ENCODE data around the gene MTUS2. TPM values are rescaled to one million over a fixed set of nuclear protein-coding genes. Genes with fewer than 3 reads are reported as not detected.

The MTUS2 gene
- total and polyA plus RNA-seq, 8 donors, result 0.12 to 28.1 (median 3.5) TPM; not detected in 1

DNA sequence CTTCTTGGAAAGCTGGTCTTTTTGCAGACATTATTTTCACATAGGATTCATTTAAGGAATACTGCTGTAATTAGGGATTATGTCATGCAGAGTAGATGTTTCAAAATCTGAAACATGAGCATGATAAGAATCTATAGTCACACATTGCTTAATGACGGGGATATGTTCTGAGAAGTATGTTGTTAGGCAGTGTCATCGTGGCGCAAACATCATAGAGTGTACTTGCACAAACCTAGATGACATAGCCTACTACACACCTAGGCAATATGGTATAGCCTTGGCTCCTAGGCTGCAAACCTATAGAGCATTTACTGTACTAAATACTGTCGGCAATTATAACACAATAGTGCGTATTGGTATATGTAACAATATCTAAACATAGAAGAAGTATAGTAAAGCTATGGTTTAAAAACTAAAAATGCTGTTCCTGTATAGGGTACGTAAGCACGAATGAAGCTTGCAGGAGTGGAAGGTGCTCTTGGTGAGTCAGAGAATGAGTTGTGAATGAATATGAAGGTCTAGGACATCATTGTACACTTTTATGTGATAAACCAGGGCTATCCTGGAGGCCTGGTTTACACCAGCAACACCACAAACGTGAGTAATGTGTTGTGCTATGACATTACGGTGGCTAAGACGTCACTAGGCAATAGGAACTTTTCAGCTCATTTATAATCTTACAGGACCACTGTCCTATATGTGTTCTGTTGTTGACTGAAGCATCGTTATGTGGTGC, 283.1 kb downstream of the MTUS2 start:
- WGBS, 5 donors, result 67 to 71% (median 69%) methylated on average over 11 of the region's 11 CpGs
- H3K4me1 ChIP-seq, result peaks cover 0 to 1% (median 0%) of the 10 kb centered on the region in 4 donors
- no peak overlapping the region for H3K4me3 ChIP-seq
- no peak for TF ChIP-seq EP300 (IDR thresholded peaks at IDR 0.05)
- no peak for TF ChIP-seq POLR2A (IDR thresholded peaks at IDR 0.05)
- TF ChIP-seq CTCF (IDR thresholded peaks at IDR 0.05), result no peak
- no peak for TF ChIP-seq POLR2AphosphoS5 (IDR thresholded peaks at IDR 0.05)
- H3K27ac ChIP-seq, result no peak overlapping the region
- no peaks in the 10 kb centered on the region for H3K36me3 ChIP-seq
- DNase-seq, result no peak
- H3K9me3 ChIP-seq, result no peaks in the 10 kb centered on the region
- intact Hi-C loops (cut with DNase I; ENCODE audit: low total_unique reads), result no loop called here
- H3K27me3 ChIP-seq, result peaks cover 0 to 5% (median 0%) of the 10 kb centered on the region in 3 donors

DNA sequence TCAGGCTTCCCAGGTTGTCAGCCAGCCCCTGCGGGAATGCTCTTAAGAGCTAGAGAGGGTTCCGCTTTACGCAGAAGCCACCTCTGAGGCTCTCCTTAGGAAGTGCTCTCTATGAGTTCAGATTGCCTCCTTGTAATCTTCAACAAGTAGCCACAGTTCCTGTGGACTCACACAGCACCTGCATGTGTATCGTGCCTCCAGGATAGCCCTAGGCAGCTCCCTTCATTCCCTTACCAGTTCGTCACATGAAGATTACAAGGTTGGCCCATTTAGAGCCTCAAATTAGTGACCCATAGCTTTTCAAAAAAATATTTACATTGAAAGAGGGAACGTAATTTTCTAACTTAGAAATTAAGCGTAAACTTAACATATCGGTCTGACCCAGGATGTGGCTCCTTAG, 284.3 kb downstream of the MTUS2 start:
- H3K9me3 ChIP-seq, result no peaks in the 10 kb centered on the region
- H3K27ac ChIP-seq, result no peak overlapping the region
- intact Hi-C loops (cut with DNase I; ENCODE audit: low total_unique reads), result no loop called here
- H3K27me3 ChIP-seq, result peaks cover 0 to 5% (median 0%) of the 10 kb centered on the region in 3 donors
- no peak for DNase-seq
- no peak for TF ChIP-seq POLR2AphosphoS5 (IDR thresholded peaks at IDR 0.05)
- TF ChIP-seq EP300 (IDR thresholded peaks at IDR 0.05), result no peak
- no peak for TF ChIP-seq POLR2A (IDR thresholded peaks at IDR 0.05)
- no peak for TF ChIP-seq CTCF (IDR thresholded peaks at IDR 0.05)
- H3K4me1 ChIP-seq, result peaks cover 0 to 4% (median 0%) of the 10 kb centered on the region in 4 donors
- no peak overlapping the region for H3K4me3 ChIP-seq
- H3K36me3 ChIP-seq, result no peaks in the 10 kb centered on the region
- WGBS, 5 donors, result 77 to 84% (median 82%) methylated on average over 5 to 8 of the region's 8 CpGs

DNA sequence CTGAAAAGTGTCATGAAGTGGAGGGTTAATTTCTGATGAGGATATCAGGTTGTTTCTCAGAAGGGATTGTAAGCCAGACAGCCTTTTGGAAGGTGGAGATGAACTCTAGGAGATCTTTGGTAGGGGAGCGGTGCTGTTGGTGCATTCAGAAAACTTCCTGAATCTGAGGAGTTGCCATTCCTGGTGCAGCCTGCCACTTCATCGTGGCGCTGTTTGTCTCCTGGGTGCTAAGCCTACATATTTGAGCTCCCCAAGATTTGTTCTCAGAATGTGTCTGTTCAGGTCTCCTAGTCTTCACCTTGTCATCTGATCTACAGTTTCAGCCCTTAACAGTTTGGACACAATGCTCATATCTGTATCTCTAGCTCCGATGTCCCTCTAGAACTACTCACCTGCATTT, 285.6 kb downstream of the MTUS2 start:
- DNase-seq, result no peak
- Histone ChIP-seq H3K27me3 (peaks cover 0 to 5% (median 0%) of the 10 kb centered on the region in 3 donors), H3K36me3 (no peaks in the 10 kb centered on the region), H3K9me3 (no peaks in the 10 kb centered on the region), H3K4me3 (no peak overlapping the region), H3K4me1 (peaks cover 0 to 4% (median 0%) of the 10 kb centered on the region in 4 donors), H3K27ac (no peak overlapping the region)
- no peak for TF ChIP-seq POLR2AphosphoS5 (IDR thresholded peaks at IDR 0.05)
- TF ChIP-seq POLR2A (IDR thresholded peaks at IDR 0.05), result no peak
- TF ChIP-seq CTCF (IDR thresholded peaks at IDR 0.05), result no peak
- no peak for TF ChIP-seq EP300 (IDR thresholded peaks at IDR 0.05)
- intact Hi-C loops (cut with DNase I; ENCODE audit: low total_unique reads), result no loop called here
- WGBS, 5 donors, result 67 to 79% (median 73%) methylated on average over 4 of the region's 4 CpGs

DNA sequence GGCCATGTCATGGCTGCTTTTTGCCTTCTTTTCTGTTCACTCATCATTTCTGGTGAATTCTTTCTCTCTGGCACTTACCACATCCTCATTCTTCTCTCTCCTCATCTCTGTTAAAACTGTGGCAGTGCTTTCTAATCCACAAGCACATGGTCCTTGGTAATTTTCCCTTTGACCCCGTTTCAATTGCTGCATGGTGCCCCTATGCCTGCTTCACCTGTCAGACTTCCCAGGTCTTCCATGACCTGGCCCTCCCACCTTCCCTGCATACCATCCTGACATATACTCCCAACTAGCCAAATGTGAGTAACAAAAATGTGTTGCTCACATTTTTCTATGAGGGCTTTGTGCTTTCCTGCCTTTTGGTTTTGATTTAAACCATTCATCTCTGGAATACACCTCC, 286.5 kb downstream of the MTUS2 start:
- Histone ChIP-seq H3K4me1 (peaks cover 0 to 4% (median 0%) of the 10 kb centered on the region in 4 donors), H3K4me3 (no peak overlapping the region), H3K9me3 (no peaks in the 10 kb centered on the region), H3K36me3 (no peaks in the 10 kb centered on the region), H3K27me3 (peaks cover 0 to 5% (median 0%) of the 10 kb centered on the region in 3 donors), H3K27ac (no peak overlapping the region)
- intact Hi-C loops (cut with DNase I; ENCODE audit: low total_unique reads), result no loop called here
- TF ChIP-seq EP300 (IDR thresholded peaks at IDR 0.05) (no peak), POLR2AphosphoS5 (IDR thresholded peaks at IDR 0.05) (no peak), POLR2A (IDR thresholded peaks at IDR 0.05) (no peak), CTCF (IDR thresholded peaks at IDR 0.05) (no peak)
- DNase-seq, result no peak
- WGBS, 5 donors, result 29 to 64% (median 40%) methylated on average over 1 of the region's 1 CpG

Data from stomach (tissue), 9 donors.